ENCODE results near the gene KRT26.

GRCh38 chr17:40753804-40754203 lies 18.2 kb downstream of the KRT26 start:
- TF ChIP-seq POLR2A (IDR thresholded peaks at IDR 0.05; ENCODE audit: low read length) (no peak), GATA1 (IDR thresholded peaks at IDR 0.05; ENCODE audit: low read depth, low read length) (no peak)
